ENCODE data around the gene CNTN2.

CNTN2 gene

GRCh38 chr1:205003358-205004131, 39.5 kb upstream of the CNTN2 start:
- no peaks in the 10 kb centered on the region for H3K4me1 ChIP-seq (ENCODE audit: insufficient read depth, low read length)
- no peaks in the 10 kb centered on the region for H3K79me2 ChIP-seq (ENCODE audit: insufficient read depth, low read length)
- H2AFZ ChIP-seq (ENCODE audit: low read depth, low read length), result no peak overlapping the region
- no peaks in the 10 kb centered on the region for H3K9me3 ChIP-seq (ENCODE audit: insufficient read depth, low read length, severe bottlenecking)
- H3K4me3 ChIP-seq (ENCODE audit: low read depth in 1 of 2, low read length in 2 of 2), result no peak overlapping the region
- no peak for DNase-seq
- H3K27ac ChIP-seq (ENCODE audit: low read length), result no peak overlapping the region
- no peaks in the 10 kb centered on the region; the same call in none of the 2 replicates for H4K20me1 ChIP-seq (ENCODE audit: insufficient read depth, low read length)
- no peak for ATAC-seq (ENCODE audit: insufficient read depth, low read depth)
- H3K9ac ChIP-seq (ENCODE audit: low read depth, low read length), result no peak overlapping the region
- peaks cover 49% of the 10 kb centered on the region for H3K27me3 ChIP-seq (ENCODE audit: insufficient read depth, low read length, poor library complexity)
- H3K4me2 ChIP-seq (ENCODE audit: insufficient read depth, low read length), result no peak overlapping the region
- TF ChIP-seq EZH2 (IDR thresholded peaks at IDR 0.05; ENCODE audit: borderline replicate concordance, low read depth, low read length, severe bottlenecking) (no peak), CTCF (IDR thresholded peaks at IDR 0.05; ENCODE audit: borderline replicate concordance, extremely low read depth, low read length, poor library complexity, severe bottlenecking) (no peak)
- H3K36me3 ChIP-seq (ENCODE audit: insufficient read depth, low read length), result no peaks in the 10 kb centered on the region

DNA sequence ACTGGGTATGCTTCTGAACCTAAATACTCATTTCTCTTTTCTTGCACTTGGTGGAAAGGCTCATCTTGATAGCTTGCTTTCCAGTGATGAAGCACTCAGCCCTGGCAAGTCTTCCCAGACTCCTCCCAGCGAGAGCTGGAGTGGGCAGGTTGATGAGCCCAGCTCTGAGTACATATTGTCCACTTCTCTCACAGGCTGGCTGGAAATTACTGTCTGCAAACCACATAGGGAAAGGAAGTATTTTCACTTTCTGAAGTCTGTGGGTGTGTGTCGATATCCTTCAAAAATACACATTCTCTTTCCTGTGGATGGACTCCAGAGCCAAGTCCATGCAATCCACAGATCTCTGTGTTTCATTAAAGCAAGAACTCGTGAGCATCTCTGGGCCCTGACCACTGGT, 38.7 kb upstream of the CNTN2 start:
- Histone ChIP-seq H4K20me1 (ENCODE audit: insufficient read depth, low read length) (no peaks in the 10 kb centered on the region; the same call in none of the 2 replicates), H3K79me2 (ENCODE audit: insufficient read depth, low read length) (no peaks in the 10 kb centered on the region), H3K27ac (ENCODE audit: low read length) (no peak overlapping the region), H3K27me3 (ENCODE audit: insufficient read depth, low read length, poor library complexity) (peaks cover 53% of the 10 kb centered on the region), H3K9me3 (ENCODE audit: insufficient read depth, low read length, severe bottlenecking) (no peaks in the 10 kb centered on the region), H3K4me2 (ENCODE audit: insufficient read depth, low read length) (no peak overlapping the region), H3K4me1 (ENCODE audit: insufficient read depth, low read length) (no peaks in the 10 kb centered on the region), H3K9ac (ENCODE audit: low read depth, low read length) (no peak overlapping the region), H3K4me3 (ENCODE audit: low read depth in 1 of 2, low read length in 2 of 2) (no peak overlapping the region), H2AFZ (ENCODE audit: low read depth, low read length) (no peak overlapping the region), H3K36me3 (ENCODE audit: insufficient read depth, low read length) (no peaks in the 10 kb centered on the region)
- DNase-seq (no peak), ATAC-seq (ENCODE audit: insufficient read depth, low read depth) (no peak)
- TF ChIP-seq EZH2 (IDR thresholded peaks at IDR 0.05; ENCODE audit: borderline replicate concordance, low read depth, low read length, severe bottlenecking) (no peak), CTCF (IDR thresholded peaks at IDR 0.05; ENCODE audit: borderline replicate concordance, extremely low read depth, low read length, poor library complexity, severe bottlenecking) (no peak)

GRCh38 chr1:205008896-205009295, 34.1 kb upstream of the CNTN2 start:
- Histone ChIP-seq H3K9ac (ENCODE audit: low read depth, low read length) (no peak overlapping the region), H3K79me2 (ENCODE audit: insufficient read depth, low read length) (no peaks in the 10 kb centered on the region), H3K4me2 (ENCODE audit: insufficient read depth, low read length) (no peak overlapping the region), H3K36me3 (ENCODE audit: insufficient read depth, low read length) (no peaks in the 10 kb centered on the region), H3K9me3 (ENCODE audit: insufficient read depth, low read length, severe bottlenecking) (no peaks in the 10 kb centered on the region), H2AFZ (ENCODE audit: low read depth, low read length) (no peak overlapping the region), H3K27me3 (ENCODE audit: insufficient read depth, low read length, poor library complexity) (peaks cover 32% of the 10 kb centered on the region), H3K4me3 (ENCODE audit: low read depth in 1 of 2, low read length in 2 of 2) (no peak overlapping the region), H4K20me1 (ENCODE audit: insufficient read depth, low read length) (no peaks in the 10 kb centered on the region; the same call in 1 of the 2 replicates), H3K4me1 (ENCODE audit: insufficient read depth, low read length) (no peaks in the 10 kb centered on the region), H3K27ac (ENCODE audit: low read length) (no peak overlapping the region)
- TF ChIP-seq EZH2 (IDR thresholded peaks at IDR 0.05; ENCODE audit: borderline replicate concordance, low read depth, low read length, severe bottlenecking), result no peak
- TF ChIP-seq CTCF (IDR thresholded peaks at IDR 0.05; ENCODE audit: borderline replicate concordance, extremely low read depth, low read length, poor library complexity, severe bottlenecking), result no peak
- DNase-seq (no peak), ATAC-seq (ENCODE audit: insufficient read depth, low read depth) (no peak)
